Measurements from ENCODE around the gene TLN1.

TLN1 gene

DNA sequence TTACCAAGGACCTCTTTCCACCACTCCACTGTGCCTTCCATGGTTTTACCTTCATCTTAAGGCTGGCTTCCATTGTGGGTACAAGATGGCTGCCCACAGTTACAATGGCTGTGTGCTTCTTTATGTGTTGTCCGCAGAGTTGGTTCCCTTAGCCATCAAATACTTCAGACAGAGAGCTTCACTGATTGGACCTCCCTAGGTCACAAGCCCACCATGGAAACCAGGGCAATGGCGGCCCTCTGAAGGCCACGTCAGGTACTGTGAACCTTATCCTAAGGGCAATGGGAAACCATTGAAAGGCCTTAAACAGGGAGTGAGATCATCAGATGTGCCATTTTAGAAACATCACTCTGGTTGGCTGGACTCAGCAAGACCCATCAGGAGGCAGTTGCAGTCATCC lies 64.1 kb downstream of the TLN1 start:
- H3F3A ChIP-seq (ENCODE audit: insufficient read depth, low read length), result no peaks in the 10 kb centered on the region
- H3K4me1 ChIP-seq (ENCODE audit: insufficient read depth, low read length, severe bottlenecking), result peaks cover 23% of the 10 kb centered on the region
- no peak overlapping the region for H3K4me3 ChIP-seq (ENCODE audit: low read depth, low read length, poor library complexity, severe bottlenecking)
- H2AFZ ChIP-seq (ENCODE audit: low read length), result no peak overlapping the region
- H3K27me3 ChIP-seq (ENCODE audit: insufficient read depth, low read length), result no peaks in the 10 kb centered on the region
- H3K4me2 ChIP-seq (ENCODE audit: low read length), result no peak overlapping the region
- H3K9ac ChIP-seq (ENCODE audit: low read length), result no peak overlapping the region
- no peaks in the 10 kb centered on the region for H3K9me2 ChIP-seq (ENCODE audit: low read depth, low read length)
- no peaks in the 10 kb centered on the region for H3K9me3 ChIP-seq (ENCODE audit: low read length)
- no peaks in the 10 kb centered on the region for H3K79me2 ChIP-seq (ENCODE audit: insufficient read depth, low read length)
- no peaks in the 10 kb centered on the region for H4K20me1 ChIP-seq (ENCODE audit: insufficient read depth, low read length)
- TF ChIP-seq, protein P1, sequence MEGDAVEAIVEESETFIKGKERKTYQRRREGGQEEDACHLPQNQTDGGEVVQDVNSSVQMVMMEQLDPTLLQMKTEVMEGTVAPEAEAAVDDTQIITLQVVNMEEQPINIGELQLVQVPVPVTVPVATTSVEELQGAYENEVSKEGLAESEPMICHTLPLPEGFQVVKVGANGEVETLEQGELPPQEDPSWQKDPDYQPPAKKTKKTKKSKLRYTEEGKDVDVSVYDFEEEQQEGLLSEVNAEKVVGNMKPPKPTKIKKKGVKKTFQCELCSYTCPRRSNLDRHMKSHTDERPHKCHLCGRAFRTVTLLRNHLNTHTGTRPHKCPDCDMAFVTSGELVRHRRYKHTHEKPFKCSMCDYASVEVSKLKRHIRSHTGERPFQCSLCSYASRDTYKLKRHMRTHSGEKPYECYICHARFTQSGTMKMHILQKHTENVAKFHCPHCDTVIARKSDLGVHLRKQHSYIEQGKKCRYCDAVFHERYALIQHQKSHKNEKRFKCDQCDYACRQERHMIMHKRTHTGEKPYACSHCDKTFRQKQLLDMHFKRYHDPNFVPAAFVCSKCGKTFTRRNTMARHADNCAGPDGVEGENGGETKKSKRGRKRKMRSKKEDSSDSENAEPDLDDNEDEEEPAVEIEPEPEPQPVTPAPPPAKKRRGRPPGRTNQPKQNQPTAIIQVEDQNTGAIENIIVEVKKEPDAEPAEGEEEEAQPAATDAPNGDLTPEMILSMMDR (IDR thresholded peaks at IDR 0.05; ENCODE audit: low read length), result no peak
- no peak for TF ChIP-seq EZH2 (IDR thresholded peaks at IDR 0.05; ENCODE audit: borderline replicate concordance, low read length)
- H3K36me3 ChIP-seq (ENCODE audit: insufficient read depth, low read length), result peaks cover 4% of the 10 kb centered on the region; the same call in 1 of the 2 replicates
- no peak overlapping the region for H3K27ac ChIP-seq (ENCODE audit: low read depth, low read length, poor library complexity, severe bottlenecking)

DNA sequence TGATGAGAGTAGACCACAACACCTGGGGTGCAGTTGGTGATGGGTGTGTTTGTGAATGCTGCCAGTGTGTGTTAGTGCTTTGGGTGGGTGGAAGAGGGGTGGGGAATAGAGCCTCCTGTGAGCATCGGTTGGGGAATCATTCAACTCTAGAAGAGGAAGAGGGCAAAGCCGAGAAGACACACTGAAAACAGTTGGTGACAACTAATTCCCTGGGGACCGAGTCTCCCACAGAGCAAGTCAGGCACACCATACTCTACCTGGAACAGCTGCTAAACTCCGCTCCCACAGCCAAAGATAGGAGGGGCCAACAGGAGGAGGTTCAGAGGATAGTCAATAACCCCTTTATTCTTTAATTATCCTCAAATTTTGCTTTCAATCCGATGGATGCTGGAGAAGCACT lies 65.4 kb downstream of the TLN1 start:
- peaks cover 37% of the 10 kb centered on the region for H3K4me1 ChIP-seq (ENCODE audit: insufficient read depth, low read length, severe bottlenecking)
- no peaks in the 10 kb centered on the region for H3K27me3 ChIP-seq (ENCODE audit: insufficient read depth, low read length)
- H3K27ac ChIP-seq (ENCODE audit: low read depth, low read length, poor library complexity, severe bottlenecking), result no peak overlapping the region
- no peaks in the 10 kb centered on the region for H3K9me2 ChIP-seq (ENCODE audit: low read depth, low read length)
- no peaks in the 10 kb centered on the region for H3K79me2 ChIP-seq (ENCODE audit: insufficient read depth, low read length)
- no peaks in the 10 kb centered on the region for H3K9me3 ChIP-seq (ENCODE audit: low read length)
- H3K36me3 ChIP-seq (ENCODE audit: insufficient read depth, low read length), result peaks cover 18% of the 10 kb centered on the region; the same call in 1 of the 2 replicates
- no peaks in the 10 kb centered on the region for H4K20me1 ChIP-seq (ENCODE audit: insufficient read depth, low read length)
- no peaks in the 10 kb centered on the region for H3F3A ChIP-seq (ENCODE audit: insufficient read depth, low read length)
- H3K9ac ChIP-seq (ENCODE audit: low read length), result no peak overlapping the region
- TF ChIP-seq, protein P1 (IDR thresholded peaks at IDR 0.05; ENCODE audit: low read length), result no peak
- no peak for TF ChIP-seq EZH2 (IDR thresholded peaks at IDR 0.05; ENCODE audit: borderline replicate concordance, low read length)
- H3K4me3 ChIP-seq (ENCODE audit: low read depth, low read length, poor library complexity, severe bottlenecking), result no peak overlapping the region
- no peak overlapping the region for H2AFZ ChIP-seq (ENCODE audit: low read length)
- H3K4me2 ChIP-seq (ENCODE audit: low read length), result no peak overlapping the region

DNA sequence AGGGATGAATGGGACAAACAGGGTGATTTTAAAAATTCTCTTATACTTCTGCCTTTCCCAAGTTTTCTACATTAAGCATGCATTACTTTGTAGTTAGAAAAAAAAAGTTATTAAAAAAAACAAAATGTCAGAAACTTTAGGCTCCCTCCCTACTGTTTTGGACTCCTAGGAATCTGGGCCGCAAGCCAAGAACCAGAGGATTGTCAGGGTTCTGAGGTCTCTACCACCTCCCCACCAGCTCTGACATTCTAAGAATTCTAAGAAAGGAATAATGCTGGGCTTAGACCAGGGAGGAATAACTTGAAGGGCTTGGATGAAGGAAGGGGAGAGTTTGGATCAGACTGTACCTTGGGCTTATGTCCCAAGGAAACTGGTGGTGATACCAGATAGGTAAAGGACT lies 66.0 kb downstream of the TLN1 start:
- no peak overlapping the region for H3K4me2 ChIP-seq (ENCODE audit: low read length)
- H3K9me3 ChIP-seq (ENCODE audit: low read length), result no peaks in the 10 kb centered on the region
- no peak overlapping the region for H3K9ac ChIP-seq (ENCODE audit: low read length)
- H3K36me3 ChIP-seq (ENCODE audit: insufficient read depth, low read length), result peaks cover 22% of the 10 kb centered on the region; the same call in 1 of the 2 replicates
- no peak overlapping the region for H2AFZ ChIP-seq (ENCODE audit: low read length)
- H4K20me1 ChIP-seq (ENCODE audit: insufficient read depth, low read length), result no peaks in the 10 kb centered on the region
- H3K4me1 ChIP-seq (ENCODE audit: insufficient read depth, low read length, severe bottlenecking), result peaks cover 39% of the 10 kb centered on the region
- H3K79me2 ChIP-seq (ENCODE audit: insufficient read depth, low read length), result no peaks in the 10 kb centered on the region
- H3F3A ChIP-seq (ENCODE audit: insufficient read depth, low read length), result no peaks in the 10 kb centered on the region
- H3K27ac ChIP-seq (ENCODE audit: low read depth, low read length, poor library complexity, severe bottlenecking), result no peak overlapping the region
- no peak overlapping the region for H3K4me3 ChIP-seq (ENCODE audit: low read depth, low read length, poor library complexity, severe bottlenecking)
- no peaks in the 10 kb centered on the region for H3K9me2 ChIP-seq (ENCODE audit: low read depth, low read length)
- TF ChIP-seq, protein P1 (IDR thresholded peaks at IDR 0.05; ENCODE audit: low read length), result no peak
- TF ChIP-seq EZH2 (IDR thresholded peaks at IDR 0.05; ENCODE audit: borderline replicate concordance, low read length), result no peak
- H3K27me3 ChIP-seq (ENCODE audit: insufficient read depth, low read length), result no peaks in the 10 kb centered on the region

All from OCI-LY1 (cell line).